HEK293 (cell line): ENCODE data around the gene PPT2.
A peak's percentile ranks its signal among the peaks of the same experiment; 100 is the strongest.

Experiments
- EGR2 ChIP-seq: fragments of 450-650 bp; formaldehyde crosslinking; IDR thresholded peaks from 2 replicates; pipeline ENCODE4 v1.5.1; 2016; ENCODE audit warnings: low read depth, missing biosample characterization, missing genetic modification characterization
- GLIS2 ChIP-seq: fragments of 450-650 bp; formaldehyde crosslinking; IDR thresholded peaks from 2 replicates; pipeline ENCODE4 v1.5.1; 2016; ENCODE audit warnings: missing biosample characterization, missing genetic modification characterization
- HOXD13 ChIP-seq: sonication (generic); formaldehyde crosslinking; IDR thresholded peaks from 2 replicates; pipeline ENCODE4 v1.8.0; 2022; ENCODE audit warnings: missing genetic modification reagents, borderline replicate concordance
- KLF9 ChIP-seq: fragments of 450-650 bp; formaldehyde crosslinking; IDR thresholded peaks from 2 replicates; pipeline ENCODE4 v1.5.1; 2016; ENCODE audit warnings: missing biosample characterization, missing genetic modification characterization, low read depth
- MEIS1 ChIP-seq: sonication (generic); formaldehyde crosslinking; IDR thresholded peaks from 2 replicates; pipeline ENCODE4 v1.8.1; 2022; ENCODE audit warnings: missing genetic modification reagents, mild to moderate bottlenecking, borderline replicate concordance
- MZF1 ChIP-seq: fragments of 450-650 bp; formaldehyde crosslinking; IDR thresholded peaks from 2 replicates; pipeline ENCODE4 v1.5.1; 2017; ENCODE audit warnings: missing biosample characterization, missing genetic modification characterization, borderline replicate concordance
- OVOL3 ChIP-seq: fragments of 450-650 bp; formaldehyde crosslinking; IDR thresholded peaks from 2 replicates; pipeline ENCODE4 v1.5.1; 2016; ENCODE audit warnings: missing biosample characterization, missing genetic modification characterization
- PATZ1 ChIP-seq: fragments of 450-650 bp; formaldehyde crosslinking; IDR thresholded peaks from 2 replicates; pipeline ENCODE4 v1.5.1; 2016; ENCODE audit warnings: missing biosample characterization, missing genetic modification characterization
- PRDM4 ChIP-seq: fragments of 450-650 bp; formaldehyde crosslinking; IDR thresholded peaks from 2 replicates; pipeline ENCODE4 v1.5.1; 2017; ENCODE audit warnings: missing biosample characterization, missing genetic modification characterization
- SP3 ChIP-seq: fragments of 450-650 bp; formaldehyde crosslinking; IDR thresholded peaks from 2 replicates; pipeline ENCODE4 v1.5.1; 2016; ENCODE audit warnings: missing biosample characterization, missing genetic modification characterization
- YY2 ChIP-seq: fragments of 450-650 bp; formaldehyde crosslinking; IDR thresholded peaks from 2 replicates; pipeline ENCODE4 v1.5.1; 2016; ENCODE audit warnings: missing biosample characterization, missing genetic modification characterization
- ZBTB11 ChIP-seq: fragments of 450-650 bp; formaldehyde crosslinking; conservative IDR thresholded peaks from 2 replicates; pipeline ENCODE4 v1.5.1; 2016; ENCODE audit warnings: low read depth, missing biosample characterization, missing genetic modification characterization
- ZBTB17 ChIP-seq: fragments of 450-650 bp; formaldehyde crosslinking; IDR thresholded peaks from 2 replicates; pipeline ENCODE4 v1.5.1; 2016; ENCODE audit warnings: missing biosample characterization, missing genetic modification characterization
- ZBTB7A ChIP-seq: fragments of 450-650 bp; formaldehyde crosslinking; IDR thresholded peaks from 2 replicates; pipeline ENCODE4 v1.5.1; 2016; ENCODE audit warnings: low read depth, missing biosample characterization, missing genetic modification characterization
- ZBTB8A ChIP-seq: fragments of 450-650 bp; formaldehyde crosslinking; IDR thresholded peaks from 2 replicates; pipeline ENCODE4 v1.5.1; 2016; ENCODE audit warnings: missing biosample characterization, missing genetic modification characterization
- ZNF175 ChIP-seq: fragments of 450-650 bp; formaldehyde crosslinking; IDR thresholded peaks from 2 replicates; pipeline ENCODE4 v1.5.1; 2016; ENCODE audit warnings: missing biosample characterization, missing genetic modification characterization
- ZNF302 ChIP-seq: fragments of 450-650 bp; formaldehyde crosslinking; IDR thresholded peaks from 2 replicates; pipeline ENCODE4 v1.5.1; 2016; ENCODE audit warnings: missing biosample characterization, missing genetic modification characterization, low read depth
- ZNF341 ChIP-seq: fragments of 450-650 bp; formaldehyde crosslinking; IDR thresholded peaks from 2 replicates; pipeline ENCODE4; 2016; ENCODE audit warnings: low read depth, missing biosample characterization, missing genetic modification characterization
- ZNF426 ChIP-seq: fragments of 450-650 bp; formaldehyde crosslinking; IDR thresholded peaks from 2 replicates; pipeline ENCODE4 v1.5.1; 2017; ENCODE audit warnings: missing biosample characterization, missing genetic modification characterization, mild to moderate bottlenecking, inconsistent platforms, moderate library complexity
- ZNF501 ChIP-seq: fragments of 450-650 bp; formaldehyde crosslinking; IDR thresholded peaks from 2 replicates; pipeline ENCODE4 v1.5.1; 2016; ENCODE audit warnings: missing biosample characterization, missing genetic modification characterization
- ZNF555 ChIP-seq: fragments of 450-650 bp; formaldehyde crosslinking; conservative IDR thresholded peaks from 2 replicates; pipeline ENCODE4 v1.5.1; 2017; ENCODE audit warnings: missing biosample characterization, mild to moderate bottlenecking, missing genetic modification characterization, inconsistent platforms
- ZNF658 ChIP-seq: fragments of 450-650 bp; formaldehyde crosslinking; IDR thresholded peaks from 2 replicates; pipeline ENCODE4; 2016; ENCODE audit warnings: missing biosample characterization, missing genetic modification characterization
- ZNF768 ChIP-seq: fragments of 450-650 bp; formaldehyde crosslinking; IDR thresholded peaks from 2 replicates; pipeline ENCODE4 v1.5.1; 2018; ENCODE audit warnings: missing biosample characterization, mild to moderate bottlenecking, missing genetic modification characterization
- TF ChIP-seq, protein P1 (sequence below): fragments of 450-650 bp; formaldehyde crosslinking; IDR thresholded peaks from 2 replicates; pipeline ENCODE4 v1.5.1; 2016; ENCODE audit warnings: missing biosample characterization, missing genetic modification characterization
- TF ChIP-seq, protein P2 (sequence below): fragments of 450-650 bp; formaldehyde crosslinking; IDR thresholded peaks from 2 replicates; pipeline ENCODE4 v1.5.1; 2016; ENCODE audit warnings: missing biosample characterization, missing genetic modification characterization
- TF ChIP-seq, protein P3 (sequence below): fragments of 450-650 bp; formaldehyde crosslinking; optimal IDR thresholded peaks from 2 replicates; pipeline ENCODE3; 2016; ENCODE audit warnings: missing biosample characterization, mild to moderate bottlenecking, missing genetic modification characterization

PPT2 gene

DNA sequence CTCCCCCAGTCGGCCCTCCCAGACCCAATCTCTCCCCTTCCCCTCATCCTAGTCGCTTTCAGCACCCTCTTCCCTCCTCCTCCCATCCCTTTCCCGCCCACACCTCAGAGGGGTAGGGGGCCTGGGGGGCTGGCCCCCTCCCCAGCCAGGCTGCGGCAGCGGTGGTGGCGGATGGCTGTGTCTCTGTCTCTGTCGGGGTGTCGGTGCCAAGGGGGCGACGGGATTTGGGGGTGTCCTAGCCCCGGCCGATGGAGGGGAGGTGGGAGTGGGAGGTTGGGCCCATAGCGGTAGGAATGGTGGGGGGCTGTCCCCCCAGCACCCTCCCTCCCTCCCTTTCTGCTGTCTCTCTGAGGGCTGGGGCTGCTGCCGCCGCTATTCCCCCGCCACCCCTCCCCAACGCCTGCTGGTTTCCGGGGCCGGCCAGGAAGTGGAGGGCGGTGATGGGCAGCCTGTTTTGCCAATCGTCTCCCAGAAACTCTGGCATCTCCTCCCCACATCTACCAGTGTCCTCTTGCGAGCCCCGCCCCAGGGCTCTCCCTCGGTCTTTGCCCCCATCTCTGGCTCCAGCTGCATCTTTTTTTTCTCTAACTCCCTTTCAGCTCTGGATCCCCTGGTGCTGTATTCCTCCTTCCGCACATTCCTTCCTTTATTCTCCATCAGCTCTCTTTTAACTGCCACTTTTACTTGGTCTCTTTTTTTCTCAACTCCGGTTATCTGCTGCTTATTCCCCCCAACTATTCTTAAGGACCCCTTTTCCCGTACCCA lies 22.0 kb downstream of the PPT2 start, which contains the start of gene AGPAT1 (continued):
- no peak for TF ChIP-seq ZNF658 (tag by site-specific recombination)
- TF ChIP-seq ZNF175 = no peak
- TF ChIP-seq, protein P1, sequence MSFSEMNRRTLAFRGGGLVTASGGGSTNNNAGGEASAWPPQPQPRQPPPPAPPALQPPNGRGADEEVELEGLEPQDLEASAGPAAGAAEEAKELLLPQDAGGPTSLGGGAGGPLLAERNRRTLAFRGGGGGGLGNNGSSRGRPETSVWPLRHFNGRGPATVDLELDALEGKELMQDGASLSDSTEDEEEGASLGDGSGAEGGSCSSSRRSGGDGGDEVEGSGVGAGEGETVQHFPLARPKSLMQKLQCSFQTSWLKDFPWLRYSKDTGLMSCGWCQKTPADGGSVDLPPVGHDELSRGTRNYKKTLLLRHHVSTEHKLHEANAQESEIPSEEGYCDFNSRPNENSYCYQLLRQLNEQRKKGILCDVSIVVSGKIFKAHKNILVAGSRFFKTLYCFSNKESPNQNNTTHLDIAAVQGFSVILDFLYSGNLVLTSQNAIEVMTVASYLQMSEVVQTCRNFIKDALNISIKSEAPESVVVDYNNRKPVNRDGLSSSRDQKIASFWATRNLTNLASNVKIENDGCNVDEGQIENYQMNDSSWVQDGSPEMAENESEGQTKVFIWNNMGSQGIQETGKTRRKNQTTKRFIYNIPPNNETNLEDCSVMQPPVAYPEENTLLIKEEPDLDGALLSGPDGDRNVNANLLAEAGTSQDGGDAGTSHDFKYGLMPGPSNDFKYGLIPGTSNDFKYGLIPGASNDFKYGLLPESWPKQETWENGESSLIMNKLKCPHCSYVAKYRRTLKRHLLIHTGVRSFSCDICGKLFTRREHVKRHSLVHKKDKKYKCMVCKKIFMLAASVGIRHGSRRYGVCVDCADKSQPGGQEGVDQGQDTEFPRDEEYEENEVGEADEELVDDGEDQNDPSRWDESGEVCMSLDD (tag by site-specific recombination) = peak; percentile 99
- peak; percentile 42; the same call in 1 of the 2 replicates for TF ChIP-seq YY2
- no peak for TF ChIP-seq ZNF555 (tag by site-specific recombination)
- TF ChIP-seq ZBTB17 = peak; percentile 75
- no peak; the same call in 1 of the 2 replicates for TF ChIP-seq ZNF501 (tag by site-specific recombination)
- TF ChIP-seq ZNF341 (tag by site-specific recombination) = peak; percentile 99
- no peak for TF ChIP-seq HOXD13 (CRISPR knock-in tag)
- TF ChIP-seq EGR2 = peak; percentile 54
- TF ChIP-seq ZBTB11 (tag by site-specific recombination) = peak; percentile 81
- no peak for TF ChIP-seq ZNF768 (tag by site-specific recombination)
- TF ChIP-seq ZNF302 (tag by site-specific recombination) = no peak
- TF ChIP-seq PRDM4 (tag by site-specific recombination) = 0 out of 2 replicates have a peak, but pooled peaks have one; percentile 11
- TF ChIP-seq MEIS1 (CRISPR knock-in tag) = no peak
- peak; percentile 83 for TF ChIP-seq SP3 (tag by site-specific recombination)
- 0 out of 2 replicates have a peak, but pooled peaks have one; percentile 18 for TF ChIP-seq OVOL3 (tag by site-specific recombination)
- TF ChIP-seq KLF9 (tag by site-specific recombination) = peak; percentile 48; the same call in 1 of the 2 replicates
- no peak for TF ChIP-seq ZNF426 (tag by site-specific recombination)
- TF ChIP-seq, protein P2, sequence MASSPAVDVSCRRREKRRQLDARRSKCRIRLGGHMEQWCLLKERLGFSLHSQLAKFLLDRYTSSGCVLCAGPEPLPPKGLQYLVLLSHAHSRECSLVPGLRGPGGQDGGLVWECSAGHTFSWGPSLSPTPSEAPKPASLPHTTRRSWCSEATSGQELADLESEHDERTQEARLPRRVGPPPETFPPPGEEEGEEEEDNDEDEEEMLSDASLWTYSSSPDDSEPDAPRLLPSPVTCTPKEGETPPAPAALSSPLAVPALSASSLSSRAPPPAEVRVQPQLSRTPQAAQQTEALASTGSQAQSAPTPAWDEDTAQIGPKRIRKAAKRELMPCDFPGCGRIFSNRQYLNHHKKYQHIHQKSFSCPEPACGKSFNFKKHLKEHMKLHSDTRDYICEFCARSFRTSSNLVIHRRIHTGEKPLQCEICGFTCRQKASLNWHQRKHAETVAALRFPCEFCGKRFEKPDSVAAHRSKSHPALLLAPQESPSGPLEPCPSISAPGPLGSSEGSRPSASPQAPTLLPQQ (tag by site-specific recombination) = peak; percentile 80
- peak; percentile 54; the same call in 1 of the 2 replicates for TF ChIP-seq ZBTB7A (tag by site-specific recombination)
- TF ChIP-seq PATZ1 (tag by site-specific recombination) = peak; percentile 99
- peak; percentile 34 for TF ChIP-seq ZBTB8A (tag by site-specific recombination)
- TF ChIP-seq MZF1 (tag by site-specific recombination) = 0 out of 2 replicates have a peak, but pooled peaks have one; percentile 19
- TF ChIP-seq, protein P3, sequence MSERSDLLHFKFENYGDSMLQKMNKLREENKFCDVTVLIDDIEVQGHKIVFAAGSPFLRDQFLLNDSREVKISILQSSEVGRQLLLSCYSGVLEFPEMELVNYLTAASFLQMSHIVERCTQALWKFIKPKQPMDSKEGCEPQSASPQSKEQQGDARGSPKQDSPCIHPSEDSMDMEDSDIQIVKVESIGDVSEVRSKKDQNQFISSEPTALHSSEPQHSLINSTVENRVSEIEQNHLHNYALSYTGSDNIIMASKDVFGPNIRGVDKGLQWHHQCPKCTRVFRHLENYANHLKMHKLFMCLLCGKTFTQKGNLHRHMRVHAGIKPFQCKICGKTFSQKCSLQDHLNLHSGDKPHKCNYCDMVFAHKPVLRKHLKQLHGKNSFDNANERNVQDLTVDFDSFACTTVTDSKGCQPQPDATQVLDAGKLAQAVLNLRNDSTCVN = peak; percentile 17
- TF ChIP-seq GLIS2 (tag by site-specific recombination) = peak; percentile 96
